ENCODE data around the gene LIN7A. TPM values are rescaled to one million over a fixed set of nuclear protein-coding genes. Genes with fewer than 3 reads are reported as not detected.

LIN7A gene
- total and polyA plus RNA-seq, 2 of the 8 experiments (the other 6 are each of a cell fraction or from before 2014, with no cell fraction given): 5.8 to 22.0 TPM

DNA sequence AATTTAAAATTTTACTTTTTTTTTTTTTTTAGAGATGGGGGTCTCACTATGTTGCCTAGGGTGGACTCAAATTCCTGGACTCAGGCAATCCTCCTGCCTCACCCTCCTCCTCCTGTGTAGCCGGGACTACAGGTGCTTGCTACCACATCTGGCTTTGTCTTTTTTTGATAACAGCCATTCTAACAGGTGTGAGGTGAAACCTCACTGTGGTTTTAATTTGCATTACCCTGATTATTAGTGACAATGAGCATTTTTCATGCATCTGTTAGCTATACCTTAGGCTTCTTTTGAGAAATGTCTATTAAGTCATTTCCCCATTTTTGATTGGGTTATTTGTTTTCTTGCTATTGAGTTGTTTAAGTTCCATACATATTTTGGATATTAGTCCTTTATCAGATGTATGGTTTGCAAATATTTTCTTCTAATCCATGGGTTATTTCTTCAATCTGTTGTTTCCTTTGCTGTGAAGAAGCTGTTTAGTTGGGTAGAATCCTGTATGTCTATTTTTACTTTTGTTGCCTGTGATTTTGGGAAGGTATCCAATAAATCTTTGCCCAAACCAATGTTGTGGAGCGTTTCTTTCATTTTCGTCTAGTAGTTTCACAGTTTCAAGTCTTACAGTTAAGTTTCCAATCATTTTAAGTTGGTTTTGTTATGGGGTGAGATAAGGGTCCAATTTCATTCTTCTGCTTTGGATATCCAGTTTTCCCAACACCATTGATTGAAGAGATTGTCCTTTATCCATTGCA lies 134.9 kb downstream of the LIN7A start:
- H4K5ac ChIP-seq (ENCODE audit: insufficient read length, low read depth, low read length): no peak overlapping the region
- H3K79me2 ChIP-seq (ENCODE audit: control insufficient read depth in 1 of 2, insufficient read depth in 2 of 2, low read length in 2 of 2): no peaks in the 10 kb centered on the region
- H3K36me3 ChIP-seq (ENCODE audit: control insufficient read depth in 2 of 4, insufficient read depth in 4 of 4, low read length in 3 of 4): no peaks in the 10 kb centered on the region
- H3K56ac ChIP-seq (replicated peaks; ENCODE audit: insufficient read length, low read depth, low read length): no peak overlapping the region
- H2BK15ac ChIP-seq (ENCODE audit: low read length): no peak overlapping the region
- FAIRE-seq: no peak
- no peak overlapping the region for H3K27ac ChIP-seq (ENCODE audit: low read depth, low read length)
- H2BK5ac ChIP-seq (ENCODE audit: low read depth, low read length): no peak overlapping the region
- no peak overlapping the region for H3K9ac ChIP-seq (replicated peaks in 1 of 4; ENCODE audit: extremely low read depth in 1 of 4, low read depth in 3 of 4, low read length in 3 of 4)
- no peaks in the 10 kb centered on the region for H3K23me2 ChIP-seq (ENCODE audit: low read depth, low read length)
- no peak overlapping the region for H2AFZ ChIP-seq (ENCODE audit: low read length)
- no peaks in the 10 kb centered on the region for H4K20me1 ChIP-seq (replicated peaks in 1 of 2; ENCODE audit: control insufficient read depth in 1 of 2, insufficient read depth in 2 of 2, low read length in 2 of 2)
- no peak overlapping the region for H3K4me3 ChIP-seq (ENCODE audit: extremely low read depth in 1 of 4, insufficient read depth in 2 of 4, low read depth in 3 of 4, low read length in 4 of 4)
- H3K4me2 ChIP-seq (ENCODE audit: insufficient read depth in 1 of 2, low read depth in 2 of 2, low read length in 2 of 2): no peak overlapping the region
- no peak overlapping the region for H2BK120ac ChIP-seq (replicated peaks; ENCODE audit: low read depth, low read length)
- no peak for DNase-seq (ENCODE audit: low read depth in 1 of 2, low spot score in 2 of 2)
- H2BK20ac ChIP-seq (ENCODE audit: low read length): no peak overlapping the region
- no peak overlapping the region for H4K8ac ChIP-seq (ENCODE audit: extremely low read depth, insufficient read depth, low read length)
- H2AK5ac ChIP-seq (ENCODE audit: low read depth, low read length): no peak overlapping the region
- no peak overlapping the region for H3K18ac ChIP-seq (ENCODE audit: extremely low read depth, low read length)
- 90% methylated on average over 3 of the region's 3 CpGs; no CpG with 5 or more reads in 1 of the 2 experiments for WGBS, 2 experiments (ENCODE audit: extremely low coverage in 1 of 2, insufficient coverage in 1 of 2, insufficient read length in 1 of 2, insufficient replicate concordance in 2 of 2, low coverage in 1 of 2, low lambda C conversion rate in 2 of 2, missing lambda C conversion rate in 1 of 2)
- no peaks in the 10 kb centered on the region for H3K79me1 ChIP-seq (ENCODE audit: low read depth, low read length)
- no peak overlapping the region for H3K14ac ChIP-seq (ENCODE audit: insufficient read length)
- TF ChIP-seq RFX5 (IDR thresholded peaks at IDR 0.05; ENCODE audit: borderline replicate concordance, low read depth, low read length) (no peak), RBBP5 (IDR thresholded peaks at IDR 0.05; ENCODE audit: borderline replicate concordance, low read depth, low read length) (no peak), EGR1 (IDR thresholded peaks at IDR 0.05; ENCODE audit: borderline replicate concordance, low read depth, low read length) (no peak), ASH2L (IDR thresholded peaks at IDR 0.05; ENCODE audit: low read length) (no peak), POU5F1 (IDR thresholded peaks at IDR 0.05; ENCODE audit: low read depth, low read length) (no peak), SUZ12 (IDR thresholded peaks at IDR 0.05; ENCODE audit: low read length) (no peak), RAD21 (IDR thresholded peaks at IDR 0.05 in 1 of 2, conservative IDR thresholded peaks at IDR 0.05 in 1 of 2; ENCODE audit: low read depth in 2 of 2, low read length in 2 of 2) (no peak)
- TF ChIP-seq, protein P1, sequence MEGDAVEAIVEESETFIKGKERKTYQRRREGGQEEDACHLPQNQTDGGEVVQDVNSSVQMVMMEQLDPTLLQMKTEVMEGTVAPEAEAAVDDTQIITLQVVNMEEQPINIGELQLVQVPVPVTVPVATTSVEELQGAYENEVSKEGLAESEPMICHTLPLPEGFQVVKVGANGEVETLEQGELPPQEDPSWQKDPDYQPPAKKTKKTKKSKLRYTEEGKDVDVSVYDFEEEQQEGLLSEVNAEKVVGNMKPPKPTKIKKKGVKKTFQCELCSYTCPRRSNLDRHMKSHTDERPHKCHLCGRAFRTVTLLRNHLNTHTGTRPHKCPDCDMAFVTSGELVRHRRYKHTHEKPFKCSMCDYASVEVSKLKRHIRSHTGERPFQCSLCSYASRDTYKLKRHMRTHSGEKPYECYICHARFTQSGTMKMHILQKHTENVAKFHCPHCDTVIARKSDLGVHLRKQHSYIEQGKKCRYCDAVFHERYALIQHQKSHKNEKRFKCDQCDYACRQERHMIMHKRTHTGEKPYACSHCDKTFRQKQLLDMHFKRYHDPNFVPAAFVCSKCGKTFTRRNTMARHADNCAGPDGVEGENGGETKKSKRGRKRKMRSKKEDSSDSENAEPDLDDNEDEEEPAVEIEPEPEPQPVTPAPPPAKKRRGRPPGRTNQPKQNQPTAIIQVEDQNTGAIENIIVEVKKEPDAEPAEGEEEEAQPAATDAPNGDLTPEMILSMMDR (IDR thresholded peaks at IDR 0.05; ENCODE audit: control extremely low read depth in 1 of 3, insufficient read depth in 1 of 3, low read depth in 1 of 3, low read length in 3 of 3): no peak
- TF ChIP-seq, protein P2, sequence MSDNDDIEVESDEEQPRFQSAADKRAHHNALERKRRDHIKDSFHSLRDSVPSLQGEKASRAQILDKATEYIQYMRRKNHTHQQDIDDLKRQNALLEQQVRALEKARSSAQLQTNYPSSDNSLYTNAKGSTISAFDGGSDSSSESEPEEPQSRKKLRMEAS (IDR thresholded peaks at IDR 0.05): no peak
- H3K4me1 ChIP-seq (replicated peaks in 1 of 4; ENCODE audit: control insufficient read depth in 3 of 4, insufficient read depth in 4 of 4, low read length in 3 of 4): peaks cover 0 to 3% (median 0%) of the 10 kb centered on the region in 4 experiments; a peak in 1 of 7 replicates
- no peaks in the 10 kb centered on the region for H3K9me3 ChIP-seq (ENCODE audit: insufficient read depth in 2 of 2, low read depth in 1 of 2, low read length in 1 of 2)
- H2BK12ac ChIP-seq (ENCODE audit: low read depth, low read length): no peak overlapping the region
- CTCF ChIA-PET (ENCODE audit: partially characterized antibody): interaction anchor here (0.7 to 1.0 kb wide), 2 partner anchors 16 to 1290 kb away, joined by 3 read pairs; no protein-coding TSS in a partner anchor
- no peaks in the 10 kb centered on the region for H3K27me3 ChIP-seq (replicated peaks in 1 of 4; ENCODE audit: control insufficient read depth in 3 of 4, extremely low read depth in 1 of 4, insufficient read depth in 3 of 4, low read length in 3 of 4)
- POLR2A ChIA-PET (ENCODE audit: partially characterized antibody): interaction anchor here (0.7 to 1.9 kb wide), 2 partner anchors 9 to 529 kb away, joined by 3 to 5 read pairs; no protein-coding TSS in a partner anchor
- no peak overlapping the region for H4K91ac ChIP-seq (replicated peaks; ENCODE audit: insufficient read length, low read length)
- H3K4ac ChIP-seq (replicated peaks; ENCODE audit: insufficient read length, low read depth, low read length): no peak overlapping the region
- H3K23ac ChIP-seq (ENCODE audit: insufficient read length): no peak overlapping the region
